HG03565 (cell line): ENCODE results near the gene PXN.
"Not testable (repeated sequence)": the region's sequence is repeated elsewhere in the genome, so short reads cannot be mapped to it uniquely, and the experiment has no call there.

Experiments
- ATAC-seq: cut with Tn5 transposase; IDR thresholded peaks from one replicate; pipeline ENCODE4 v1.9.1; 2021; ENCODE audit warnings: mild to moderate bottlenecking, moderate library complexity; ENCODE audit not compliant: unreplicated experiment

The PXN gene

DNA sequence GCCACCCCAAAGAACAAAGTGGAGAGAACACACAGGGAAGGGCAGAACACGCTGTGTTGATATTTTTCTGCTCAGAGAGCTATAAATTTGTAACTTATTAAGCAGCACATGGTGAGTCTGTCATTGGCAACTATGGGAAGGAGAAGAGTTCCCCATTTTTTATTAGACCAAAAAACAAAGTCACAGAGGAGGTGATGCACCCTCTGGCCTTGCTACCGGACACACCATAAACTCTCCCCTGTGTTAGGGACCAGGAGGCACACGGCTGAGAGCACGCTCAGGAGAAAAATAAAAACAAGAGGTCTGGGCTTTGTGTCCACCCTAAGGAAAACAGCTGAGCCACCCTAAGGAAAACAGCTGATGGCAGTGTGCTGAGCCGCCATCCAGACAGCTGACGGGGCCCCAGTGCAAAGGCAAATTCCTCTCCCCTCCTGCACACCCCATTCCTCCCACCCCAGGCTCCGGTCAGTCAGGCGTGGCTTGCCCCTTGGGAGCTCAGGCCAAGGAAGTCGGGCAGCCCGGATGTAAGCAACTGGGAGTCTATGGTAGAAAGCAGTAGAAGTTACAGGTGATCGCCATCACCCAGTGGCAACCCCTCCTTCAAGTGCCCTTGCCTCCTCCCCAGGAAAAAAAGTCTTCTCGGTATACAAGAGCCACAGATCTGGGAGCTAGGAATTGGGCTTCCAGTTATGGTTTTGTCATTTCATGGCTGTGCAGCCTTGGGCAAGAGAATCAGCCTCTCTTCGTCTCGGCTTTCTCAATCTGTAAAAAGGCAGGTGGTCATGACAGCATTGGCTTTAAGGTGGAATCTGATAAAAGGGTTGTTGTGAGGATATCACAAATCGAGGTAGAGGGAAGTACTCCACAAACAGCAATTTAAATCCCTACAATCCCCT lies 2.4 kb downstream of the PXN start:
- no peak for ATAC-seq

DNA sequence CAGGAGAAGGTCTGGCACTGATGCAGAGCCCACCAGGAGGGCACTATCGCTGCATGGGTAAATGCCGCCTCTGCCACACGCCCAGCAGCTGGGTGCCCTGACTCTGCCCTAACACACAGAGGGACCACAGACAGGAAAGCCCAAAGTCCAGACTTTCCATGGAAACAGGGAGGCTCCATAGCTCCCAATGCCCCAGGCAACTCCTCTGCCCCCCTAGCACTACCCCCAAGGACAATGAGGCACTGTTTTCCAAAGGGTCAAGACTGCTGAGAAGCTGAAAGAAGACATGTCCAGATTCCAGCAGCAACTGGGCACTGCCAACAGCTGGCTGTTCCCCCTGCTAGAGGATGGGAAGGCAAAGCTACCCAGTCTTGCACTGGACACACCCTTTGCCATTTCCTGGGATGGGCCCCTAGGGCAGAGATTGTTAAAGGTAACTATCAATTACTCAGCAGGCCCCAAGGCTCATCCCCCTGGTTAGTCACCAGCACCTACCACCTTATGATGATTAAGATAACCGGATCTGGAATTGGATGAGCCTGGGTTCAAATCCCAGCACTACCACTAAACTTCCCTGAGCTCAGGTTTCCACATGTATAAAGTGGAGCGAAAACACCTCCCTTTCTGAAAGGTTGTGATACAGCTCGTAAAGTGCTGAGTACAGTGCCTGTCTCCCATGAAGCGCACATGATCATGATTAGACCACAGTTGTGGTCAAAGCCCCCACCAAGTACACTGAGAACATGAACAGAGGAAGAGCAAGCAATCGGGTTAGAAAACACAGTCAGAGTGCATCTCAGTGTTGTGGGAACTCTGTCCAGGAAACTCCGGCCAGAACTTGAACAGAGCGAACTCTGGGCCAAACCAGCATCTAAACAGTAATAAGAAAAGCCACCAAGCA lies 3.3 kb downstream of the PXN start:
- ATAC-seq = no peak

DNA sequence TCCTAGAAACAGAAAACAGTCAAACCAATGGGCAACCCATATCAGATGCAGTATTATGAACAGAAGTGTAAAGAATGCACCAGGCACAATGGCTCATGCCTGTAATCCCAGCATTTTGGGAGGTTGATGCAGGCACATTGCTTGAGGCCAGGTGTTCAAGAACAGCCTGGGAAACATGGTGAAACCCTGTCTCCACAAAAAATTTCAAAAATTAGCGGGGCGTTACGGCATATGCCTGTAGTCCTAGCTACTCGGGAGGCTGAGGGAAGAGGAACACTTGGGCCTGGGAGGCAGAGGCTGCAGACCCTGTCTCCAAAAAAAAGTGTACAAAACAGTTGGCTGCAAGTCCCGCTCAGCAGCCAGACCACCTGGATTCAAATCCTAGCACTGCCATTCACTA lies 4.9 kb downstream of the PXN start:
- ATAC-seq = no peak

DNA sequence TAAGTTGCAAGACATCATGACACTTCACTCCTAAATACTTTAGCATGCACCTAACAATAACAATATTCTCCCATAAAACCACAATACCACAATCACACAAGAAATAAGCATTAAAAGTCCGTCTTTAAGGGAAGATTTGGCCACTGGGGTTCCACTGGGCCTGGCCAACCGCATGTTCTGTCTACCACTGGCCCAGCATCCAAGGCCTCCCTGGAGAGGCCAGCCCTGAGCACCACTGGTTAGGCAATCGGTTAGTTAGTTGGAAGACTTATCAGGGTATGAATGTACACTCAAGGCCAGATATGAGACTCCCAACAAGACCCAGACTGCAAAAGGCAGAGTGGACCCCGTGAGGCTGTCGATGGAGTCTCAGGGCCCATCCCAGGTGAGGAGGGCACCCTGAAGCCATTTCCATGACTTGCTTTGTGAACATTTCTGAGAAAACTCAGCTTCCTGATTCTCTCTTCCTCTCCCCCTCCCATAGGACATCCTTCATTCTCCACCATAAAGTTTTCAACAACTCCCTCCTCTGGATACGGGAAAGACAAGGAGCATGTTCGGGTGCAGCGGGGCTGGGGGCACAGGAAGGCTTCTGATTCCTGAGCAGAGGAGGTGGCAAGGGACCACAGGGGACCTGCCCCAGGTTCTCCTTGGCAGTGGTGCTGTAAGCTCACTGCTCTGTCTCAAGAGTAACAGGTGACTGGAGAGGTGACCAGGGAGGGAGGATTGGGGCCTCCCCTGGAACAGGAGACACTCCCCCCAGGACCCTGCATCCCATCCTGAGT lies 5.9 kb downstream of the PXN start:
- no peak for ATAC-seq

DNA sequence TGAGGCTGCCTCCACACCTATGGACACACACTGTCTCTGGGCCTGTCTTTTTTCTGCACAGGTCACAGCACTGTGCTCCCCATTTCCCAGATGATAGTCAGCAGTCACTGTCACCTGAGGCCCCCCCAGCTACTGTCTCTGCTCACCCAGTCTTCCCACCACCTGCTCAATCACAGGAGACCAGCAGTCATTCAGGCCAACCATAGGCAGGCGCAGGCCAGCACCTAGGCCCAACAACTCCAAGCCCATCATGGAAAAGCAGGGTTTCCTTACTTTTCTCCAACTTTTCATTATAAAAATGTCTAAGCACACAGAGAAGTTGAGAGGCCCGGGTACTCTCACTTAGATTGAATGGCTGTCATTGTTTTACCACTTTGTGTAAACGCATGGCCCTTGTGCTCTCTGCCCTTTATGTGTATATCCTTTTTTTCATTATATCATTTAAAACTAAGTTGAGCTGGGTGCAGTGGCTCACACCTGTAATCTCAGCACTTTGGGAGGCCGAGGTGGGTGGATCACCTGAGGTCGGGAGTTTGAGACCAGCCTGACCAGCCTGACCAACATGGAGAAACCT lies 7.1 kb downstream of the PXN start:
- ATAC-seq = no peak

DNA sequence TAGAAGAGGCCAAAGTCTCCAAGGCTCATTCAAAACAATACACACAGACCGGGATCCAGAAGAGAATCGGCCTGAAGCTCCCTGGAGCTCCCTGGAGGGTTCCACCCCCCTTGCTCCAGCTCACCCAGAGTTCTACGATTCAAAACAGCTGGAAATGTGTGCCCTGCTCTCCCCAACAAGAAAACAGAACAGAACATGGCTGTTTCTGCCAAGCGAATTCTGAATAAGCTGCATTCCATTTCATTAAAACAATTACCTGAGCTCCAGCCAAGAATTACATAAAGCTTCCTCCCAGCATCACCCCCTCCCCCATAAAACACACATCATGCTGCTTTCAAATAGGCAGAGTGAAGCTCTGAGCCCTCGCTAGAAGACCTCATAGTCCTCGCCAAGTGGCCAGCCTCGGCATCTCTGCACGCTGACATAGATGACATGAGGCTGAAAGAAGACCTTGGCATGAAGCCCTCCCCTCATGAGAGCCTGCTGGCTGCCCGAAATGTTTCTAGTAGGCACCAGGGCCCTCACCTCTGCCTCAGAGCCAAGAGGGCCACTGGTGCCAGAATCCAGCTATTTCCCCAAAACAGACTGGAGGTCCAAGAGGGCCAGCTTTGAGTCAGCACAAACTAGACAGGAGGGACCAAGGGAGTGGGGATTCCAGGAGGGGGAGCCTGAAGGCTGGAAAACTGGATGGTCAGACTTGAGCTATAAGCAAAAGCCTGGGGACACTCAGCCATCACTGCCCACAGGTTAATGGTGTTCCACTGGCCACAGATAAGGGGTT lies 8.3 kb downstream of the PXN start:
- no peak for ATAC-seq

DNA sequence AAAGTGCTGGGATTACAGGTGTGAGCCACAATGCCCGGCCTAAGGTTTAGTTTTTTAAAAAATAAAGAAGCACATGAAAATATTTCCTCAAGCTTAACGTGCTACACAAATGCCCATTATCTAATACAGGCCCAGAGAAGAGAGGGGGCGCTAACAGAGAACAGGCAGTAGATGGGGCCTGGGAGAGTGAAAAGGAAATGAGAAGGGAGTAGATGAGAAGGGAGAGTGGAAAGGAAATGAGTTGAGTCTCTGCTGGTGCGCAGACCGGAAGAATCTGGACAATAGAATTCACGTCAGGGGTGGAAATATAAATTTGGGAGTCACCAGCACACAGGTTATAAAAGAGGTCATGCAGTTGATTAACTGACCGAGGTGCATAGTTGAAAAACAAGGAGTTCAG lies 10.7 kb downstream of the PXN start:
- no peak for ATAC-seq

DNA sequence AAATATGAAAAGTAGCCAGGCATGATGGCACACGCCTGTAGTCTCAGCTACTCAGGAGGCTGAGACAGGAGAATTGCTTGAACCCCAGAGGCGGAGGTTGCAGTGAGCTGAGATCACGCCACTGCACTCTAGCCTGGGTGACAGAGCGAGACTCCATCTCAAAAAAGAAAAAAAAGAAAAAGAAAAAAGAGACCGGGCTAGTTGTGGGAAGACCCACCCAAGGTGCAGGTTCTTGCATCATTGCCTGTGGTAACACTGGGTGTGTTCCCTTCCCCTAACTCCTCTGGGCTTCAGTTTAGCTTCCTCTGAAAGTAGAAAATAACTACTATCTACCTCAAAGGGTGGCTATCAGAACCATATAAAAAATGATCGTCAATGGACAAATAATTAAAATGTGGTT lies 12.2 kb downstream of the PXN start:
- ATAC-seq = not testable (repeated sequence)

DNA sequence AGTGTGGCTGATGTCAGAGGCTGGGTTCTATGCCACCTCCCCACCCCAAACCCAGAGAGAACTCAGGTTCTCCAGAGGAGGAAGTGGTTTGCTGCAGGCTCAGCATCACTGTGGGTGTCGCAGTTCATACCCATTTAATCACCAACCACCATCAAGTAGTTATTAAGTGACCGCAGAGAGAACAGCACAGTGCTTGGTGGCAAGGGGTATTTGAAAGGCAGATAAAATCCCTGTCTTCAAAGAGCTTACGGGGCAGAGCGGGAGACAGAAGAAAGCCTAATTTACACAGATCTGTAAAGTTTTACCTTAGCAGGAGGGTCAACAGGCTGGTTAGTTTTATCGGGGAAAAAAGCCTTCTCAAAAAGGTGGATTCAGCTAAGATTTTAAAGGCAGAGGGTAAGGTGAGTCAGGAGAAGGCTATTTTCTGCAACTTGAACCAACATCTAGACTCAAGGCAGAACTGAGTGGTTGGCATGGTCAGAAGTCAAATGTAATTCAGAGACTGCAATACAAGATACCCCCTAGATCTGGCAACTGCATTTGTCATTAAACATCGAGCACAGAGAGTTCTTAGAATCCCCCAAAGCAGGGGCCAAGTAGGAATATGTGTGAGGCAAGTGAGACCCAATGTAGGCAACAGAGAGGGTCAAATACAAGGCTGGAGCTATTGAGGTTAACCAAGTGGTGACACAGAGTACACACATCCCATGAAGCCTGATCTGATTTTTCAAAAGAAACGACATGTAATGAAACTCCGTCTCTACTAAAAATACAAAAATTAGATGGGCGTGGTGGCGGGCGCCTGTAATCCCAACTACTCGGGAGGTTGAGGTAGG lies 13.2 kb downstream of the PXN start:
- ATAC-seq = no peak

DNA sequence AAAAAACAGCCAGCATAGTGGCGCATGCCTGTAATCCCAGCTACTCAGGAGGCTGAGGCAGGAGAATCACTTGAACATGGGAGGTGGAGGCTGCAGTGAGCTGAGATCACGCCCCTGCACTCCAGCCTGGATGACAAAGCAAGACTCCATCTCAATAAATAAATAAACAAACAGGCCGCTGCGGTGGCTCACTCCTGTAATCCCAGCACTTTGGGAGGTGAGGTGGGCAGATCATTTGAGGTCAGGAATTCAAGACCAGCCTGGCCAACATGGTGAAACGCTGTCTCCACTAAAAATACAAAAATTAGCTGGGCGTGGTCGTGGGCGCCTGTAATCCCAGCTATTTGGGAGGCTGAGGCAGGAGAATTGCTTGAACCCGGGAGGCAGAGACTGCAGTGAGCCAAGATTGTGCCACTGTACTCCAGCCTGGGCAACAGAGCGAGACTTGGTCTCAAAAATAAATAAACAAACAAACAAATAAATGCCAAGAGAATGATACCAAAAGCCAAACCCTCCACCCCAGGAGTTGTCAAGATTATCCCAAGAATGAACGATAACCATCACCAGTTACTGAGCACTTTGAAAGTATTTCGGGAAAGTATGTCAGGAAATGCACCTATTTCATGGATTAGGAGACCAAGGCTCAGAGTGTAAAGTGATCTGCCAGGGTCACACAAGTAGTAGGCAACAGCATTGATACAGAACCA lies 14.0 kb downstream of the PXN start:
- ATAC-seq = not testable (repeated sequence)

DNA sequence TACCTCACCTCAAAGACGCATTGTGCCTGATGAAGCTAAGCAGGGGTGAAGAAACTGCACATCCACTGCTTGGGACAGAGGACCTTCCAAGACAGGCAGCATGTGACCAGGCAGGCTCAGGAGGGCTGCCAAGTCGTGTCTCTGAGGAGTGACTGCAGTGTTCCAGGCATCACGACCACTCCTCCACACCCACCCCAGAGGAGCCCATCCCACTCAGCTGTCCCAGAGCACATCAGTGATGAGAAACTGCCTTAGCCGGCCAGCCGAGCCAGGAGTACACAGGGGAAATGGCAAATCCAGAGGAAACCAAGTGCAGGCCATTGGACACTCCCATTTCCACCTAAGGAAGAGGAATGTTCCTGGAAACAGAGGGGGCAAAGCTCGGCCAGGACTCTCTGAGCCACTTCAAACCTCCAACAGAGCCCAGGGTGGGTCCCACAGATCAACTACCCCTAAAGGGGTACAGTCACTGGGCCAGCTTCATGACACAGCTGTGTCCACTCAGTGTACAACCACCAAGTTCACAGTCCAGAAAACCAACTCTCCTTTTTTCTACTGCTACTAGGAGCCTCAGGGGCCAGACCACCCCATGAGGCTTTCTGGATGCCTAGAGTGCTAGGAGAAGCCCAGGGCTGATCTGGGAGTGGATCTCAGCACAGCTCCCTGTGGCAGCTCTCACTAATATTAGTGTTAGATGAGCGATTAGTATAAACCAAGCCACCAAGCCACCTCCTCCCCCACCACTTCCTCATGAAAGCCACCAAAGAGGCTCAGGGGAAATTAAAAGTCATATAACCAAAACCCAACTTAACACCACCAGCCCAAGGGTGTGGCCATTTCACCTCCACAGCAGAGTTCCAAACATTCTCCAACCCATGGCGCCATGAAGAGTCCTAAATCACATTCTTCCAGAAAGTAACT lies 15.4 kb downstream of the PXN start:
- ATAC-seq = no peak

DNA sequence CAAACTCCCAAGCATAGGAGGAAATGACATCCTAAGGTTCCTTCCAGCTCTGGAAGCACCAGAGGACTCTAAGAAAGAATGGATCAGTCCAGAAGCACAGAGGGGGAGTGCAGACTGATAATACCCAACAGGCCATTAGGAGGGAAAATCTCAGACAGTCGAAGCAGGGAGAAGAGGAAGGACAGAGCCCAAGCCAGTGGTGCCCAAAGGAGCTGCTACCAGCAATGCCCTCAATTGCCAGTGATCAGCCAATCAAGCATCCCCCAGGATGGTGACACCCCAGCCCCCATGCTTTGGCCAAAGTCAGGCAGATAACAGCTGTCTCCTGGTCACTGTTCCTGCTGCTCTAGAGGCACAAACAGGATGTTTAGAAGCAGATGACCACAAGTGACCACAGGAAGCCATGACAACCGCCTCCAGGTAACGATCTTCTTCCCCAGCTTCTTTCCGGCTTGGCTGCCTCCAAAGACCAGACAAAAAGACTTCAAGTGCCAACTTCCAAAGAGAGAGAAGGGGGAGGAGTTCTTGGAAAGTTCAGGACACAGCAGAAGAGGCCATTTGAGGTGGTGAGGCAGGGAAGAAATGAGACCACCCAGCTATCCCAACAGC lies 16.2 kb downstream of the PXN start:
- ATAC-seq = no peak

DNA sequence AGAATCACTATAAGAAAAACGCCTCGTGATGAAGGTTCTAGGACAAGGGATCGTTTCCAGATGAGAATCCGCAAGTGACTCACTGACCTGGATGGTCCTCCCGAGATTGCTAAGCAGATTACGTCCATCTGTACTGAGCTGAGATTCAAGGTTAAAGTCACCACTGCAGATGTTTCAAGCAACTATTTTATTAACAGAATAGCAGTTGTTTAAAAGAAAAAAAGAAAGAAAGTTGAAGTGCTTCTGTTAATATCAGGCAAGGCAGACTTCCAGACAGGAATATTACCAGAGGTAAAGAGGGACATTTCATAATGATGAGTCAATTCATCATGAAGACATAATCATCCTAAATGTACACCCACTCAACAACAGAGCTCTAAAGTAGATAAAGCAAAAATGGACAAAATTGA lies 17.9 kb downstream of the PXN start:
- ATAC-seq = no peak

DNA sequence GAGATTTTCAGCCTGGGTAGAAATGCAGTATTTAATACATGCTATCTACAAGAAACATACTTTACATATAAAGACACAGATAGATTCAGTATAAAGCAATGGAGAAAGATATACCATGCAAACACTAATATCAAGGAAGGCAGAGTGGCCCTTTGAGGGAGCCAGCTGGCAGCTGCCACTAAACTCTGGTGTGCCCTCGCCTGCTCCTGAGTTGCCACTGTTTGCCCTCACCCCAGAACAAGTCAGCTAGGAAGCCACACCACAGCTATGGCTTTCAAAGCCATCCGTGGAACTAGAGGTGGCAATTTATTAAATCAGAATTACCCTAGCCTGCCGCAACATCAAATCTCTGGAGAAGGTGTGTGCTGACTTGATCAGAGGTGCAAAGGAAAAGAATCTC lies 18.3 kb downstream of the PXN start:
- ATAC-seq = no peak

DNA sequence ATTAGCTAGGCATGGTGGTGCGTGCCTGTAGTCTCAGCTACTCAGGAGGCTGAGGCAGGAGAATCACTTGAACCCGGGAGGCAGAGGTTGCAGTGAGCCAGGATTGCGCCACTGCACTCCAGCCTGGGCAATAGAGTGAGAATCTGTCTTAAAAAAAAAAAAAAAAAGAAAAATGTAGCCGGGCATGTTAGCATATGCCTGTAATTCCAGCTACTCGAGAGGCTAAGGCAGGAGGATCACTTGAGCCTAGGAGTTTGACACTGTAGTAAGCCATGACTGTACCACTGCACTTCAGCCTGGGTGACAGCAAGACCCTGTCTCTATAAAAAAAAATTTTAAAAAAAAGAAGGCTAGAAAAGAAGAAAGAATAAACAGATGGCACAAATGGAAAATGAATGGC lies 18.8 kb downstream of the PXN start:
- ATAC-seq = not testable (repeated sequence)

DNA sequence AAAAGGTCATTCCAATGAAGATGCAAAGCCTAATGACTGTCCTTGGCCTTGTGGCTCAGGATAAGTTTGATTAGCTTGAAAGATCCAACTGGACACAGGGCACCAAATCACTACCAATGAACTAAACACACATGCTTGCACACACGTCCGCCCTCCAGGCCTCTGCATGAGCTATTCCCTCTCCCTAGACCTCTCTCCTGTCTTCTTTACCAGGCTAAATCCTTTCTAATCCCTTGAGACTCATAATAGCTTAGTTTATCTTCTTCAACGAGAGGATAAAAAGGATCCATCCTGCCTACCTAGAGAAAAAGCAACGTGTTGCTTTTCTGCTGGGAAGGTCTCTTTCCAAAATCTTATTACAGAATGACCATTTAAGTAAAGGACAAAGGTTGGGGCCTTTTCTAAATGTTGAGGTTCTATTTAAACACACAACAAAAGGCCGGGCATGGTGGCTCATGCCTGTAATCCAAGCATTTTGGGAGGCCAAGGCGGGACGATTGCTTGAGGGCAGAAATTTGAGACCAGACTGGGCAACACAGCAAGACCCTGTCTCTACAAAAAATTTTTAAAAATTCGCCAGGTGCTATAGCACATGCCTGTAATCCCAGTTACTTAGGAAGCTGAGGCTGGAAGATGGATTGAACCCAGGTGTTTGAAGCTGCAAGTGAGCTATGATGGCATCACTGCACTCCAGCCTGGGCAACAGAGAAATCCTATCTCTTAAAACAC lies 22.4 kb downstream of the PXN start:
- ATAC-seq = no peak
